Neural progenitor cell (in vitro differentiated cells): Measurements from ENCODE around the gene RUVBL2. TPM values are rescaled to one million over a fixed set of nuclear protein-coding genes. Genes with fewer than 3 reads are reported as not detected.

ENCODE experiments used
- DNase-seq: peaks from one replicate; pipeline ENCODE4 v3.0.0-alpha.2; 2016; ENCODE audit warnings: low spot score
- H2AFZ ChIP-seq: fragments of 200-600 bp; sonication (generic); replicated peaks from 2 replicates; pipeline ENCODE4 v1.6.1; 2016; ENCODE audit warnings: antibody characterized with exemption
- H3F3A ChIP-seq: fragments of 200-600 bp; sonication (generic); 2 replicates; pipeline ENCODE4 v1.6.1; 2016; ENCODE audit warnings: antibody characterized with exemption, low read depth
- H3K27ac ChIP-seq: fragments of 200-600 bp; sonication (generic); 2 replicates; pipeline ENCODE4 v1.5.1; 2016; ENCODE audit warnings: mild to moderate bottlenecking
- H3K27me3 ChIP-seq: fragments of 200-600 bp; sonication (generic); 2 replicates; pipeline ENCODE4 v1.6.1; 2016; ENCODE audit warnings: mild to moderate bottlenecking, moderate library complexity
- H3K36me3 ChIP-seq: fragments of 200-600 bp; sonication (generic); 2 replicates; pipeline ENCODE4 v1.5.1; 2016
- H3K4me1 ChIP-seq: fragments of 200-600 bp; sonication (generic); 2 replicates; pipeline ENCODE4 v1.6.1; 2016; ENCODE audit warnings: mixed run types
- H3K4me2 ChIP-seq: fragments of 200-600 bp; sonication (generic); 2 replicates; pipeline ENCODE4 v1.6.1; 2016
- H3K4me3 ChIP-seq: fragments of 200-600 bp; sonication (generic); 2 replicates; pipeline ENCODE4 v1.5.1; 2016
- H3K79me2 ChIP-seq: fragments of 200-600 bp; sonication (generic); 2 replicates; pipeline ENCODE4 v1.6.1; 2016; ENCODE audit warnings: low read depth
- H3K9ac ChIP-seq: fragments of 200-600 bp; sonication (generic); 2 replicates; pipeline ENCODE4 v1.6.1; 2016
- H3K9me3 ChIP-seq: fragments of 200-600 bp; sonication (generic); 2 replicates; pipeline ENCODE4 v1.5.1; 2016; ENCODE audit warnings: low read depth
- H4K20me1 ChIP-seq: fragments of 200-600 bp; sonication (generic); 2 replicates; pipeline ENCODE4 v1.6.1; 2016; ENCODE audit warnings: low read depth
- H3K27ac Mint-ChIP-seq: 3 replicates; pipeline ENCODE4 v1.8.0; 2021; ENCODE audit warnings: mixed read lengths
- H3K27me3 Mint-ChIP-seq: 2 replicates; pipeline ENCODE4 v1.8.0; 2022; ENCODE audit warnings: low read depth, mild to moderate bottlenecking, inconsistent platforms, moderate library complexity, mixed read lengths; ENCODE audit not compliant: insufficient read depth
- H3K36me3 Mint-ChIP-seq: 3 replicates; pipeline ENCODE4 v1.8.0; 2021; ENCODE audit warnings: mixed read lengths
- H3K4me1 Mint-ChIP-seq: 3 replicates; pipeline ENCODE4 v1.8.0; 2021; ENCODE audit warnings: mixed read lengths
- H3K4me3 Mint-ChIP-seq: 3 replicates; pipeline ENCODE4 v1.8.0; 2021; ENCODE audit warnings: mild to moderate bottlenecking, moderate library complexity, mixed read lengths
- H3K9me3 Mint-ChIP-seq: 3 replicates; pipeline ENCODE4 v1.8.0; 2020; ENCODE audit warnings: mixed read lengths
- CTCF ChIP-seq: fragments of 200-600 bp; sonication (generic); IDR thresholded peaks from 2 replicates; pipeline ENCODE4 v1.5.1; 2017; ENCODE audit warnings: antibody characterized with exemption, mild to moderate bottlenecking
- EZH2 ChIP-seq: fragments of 200-600 bp; sonication (generic); IDR thresholded peaks from 2 replicates; pipeline ENCODE4 v1.6.1; 2017; ENCODE audit warnings: antibody characterized with exemption, mild to moderate bottlenecking, moderate library complexity
- EZH2phosphoT487 ChIP-seq: fragments of 200-600 bp; sonication (generic); IDR thresholded peaks from 2 replicates; pipeline ENCODE4 v1.6.1; 2017; ENCODE audit warnings: antibody characterized with exemption
- total RNA-seq: library from RNA; depleted of rRNA; stranded (reverse); fragments of >200 nt; gene quantifications from 2 replicates; pipeline ENCODE4 v1.2.3, GENCODE V29; 2015; ENCODE audit warnings: low replicate concordance

Gene RUVBL2
- total RNA-seq, 1 donor from 2014 or later = 67.0 TPM

DNA sequence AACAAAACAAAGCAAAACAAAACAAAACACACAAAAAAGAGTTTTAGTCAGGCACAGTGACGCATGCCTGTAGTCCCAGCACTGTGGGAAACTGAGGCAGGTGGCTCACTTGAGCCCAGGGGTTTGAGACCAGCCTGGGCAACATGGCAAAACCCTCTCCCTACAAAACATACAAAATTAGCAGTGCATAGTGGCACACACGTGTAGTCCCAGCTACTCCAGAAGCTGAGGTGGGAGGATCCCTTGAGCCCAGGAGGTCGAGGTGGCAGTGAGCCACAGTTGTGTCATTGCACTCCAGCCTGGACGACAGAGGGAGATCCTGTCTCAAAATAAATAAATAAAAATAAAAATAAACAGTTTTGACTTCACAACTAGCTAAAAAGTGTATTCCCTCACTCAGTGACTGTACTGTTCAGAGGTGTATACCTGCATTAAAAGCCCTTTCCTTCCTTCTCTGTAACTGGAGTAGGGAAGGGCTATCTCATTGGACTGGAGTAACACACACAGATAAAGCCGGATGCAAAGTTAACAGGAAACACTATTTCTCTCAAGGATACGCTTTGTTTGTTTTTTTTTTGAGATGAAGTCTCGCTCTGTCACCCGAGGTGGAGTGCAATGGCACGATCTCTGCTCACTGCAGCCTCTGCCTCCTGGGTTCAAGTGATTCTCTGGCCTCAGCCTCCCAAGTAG, 42.7 kb upstream of the RUVBL2 start:
- Mint-ChIP-seq H3K36me3 (no peaks in the 10 kb centered on the region), H3K27me3 (peaks cover 8% of the 10 kb centered on the region), H3K9me3 (peaks cover 4% of the 10 kb centered on the region), H3K4me1 (peaks cover 8% of the 10 kb centered on the region), H3K4me3 (no peak overlapping the region), H3K27ac (no peak overlapping the region)
- Histone ChIP-seq H3K9me3 (no peaks in the 10 kb centered on the region), H2AFZ (no peak overlapping the region), H3K4me2 (no peak overlapping the region), H3K27me3 (no peaks in the 10 kb centered on the region), H3F3A (peaks cover 6% of the 10 kb centered on the region), H3K9ac (no peak overlapping the region), H3K27ac (no peak overlapping the region), H3K4me1 (peaks cover 7% of the 10 kb centered on the region), H3K79me2 (peaks cover 12% of the 10 kb centered on the region), H3K4me3 (no peak overlapping the region), H4K20me1 (no peaks in the 10 kb centered on the region), H3K36me3 (no peaks in the 10 kb centered on the region)
- TF ChIP-seq EZH2 (no peak), CTCF (no peak), EZH2phosphoT487 (no peak)
- no peak for DNase-seq

- H3K4me3 Mint-ChIP-seq = no peak overlapping the region
- peaks cover 2% of the 10 kb centered on the region for H3K9me3 Mint-ChIP-seq
- peaks cover 6% of the 10 kb centered on the region for H3F3A ChIP-seq
- no peak overlapping the region for H3K4me3 ChIP-seq
- H3K27me3 ChIP-seq = no peaks in the 10 kb centered on the region
- H3K4me1 Mint-ChIP-seq = peaks cover 10% of the 10 kb centered on the region
- peaks cover 9% of the 10 kb centered on the region for H3K36me3 Mint-ChIP-seq
- no peak overlapping the region for H3K27ac Mint-ChIP-seq
- no peak overlapping the region for H2AFZ ChIP-seq
- no peak overlapping the region for H3K27ac ChIP-seq
- peaks cover 24% of the 10 kb centered on the region for H3K79me2 ChIP-seq
- no peak for DNase-seq
- H3K9ac ChIP-seq = no peak overlapping the region
- H4K20me1 ChIP-seq = no peaks in the 10 kb centered on the region
- peaks cover 3% of the 10 kb centered on the region for H3K36me3 ChIP-seq
- H3K27me3 Mint-ChIP-seq = peaks cover 5% of the 10 kb centered on the region
- TF ChIP-seq EZH2 (no peak), CTCF (no peak), EZH2phosphoT487 (no peak)
- no peak overlapping the region for H3K4me2 ChIP-seq
- H3K9me3 ChIP-seq = no peaks in the 10 kb centered on the region
- H3K4me1 ChIP-seq = peaks cover 8% of the 10 kb centered on the region
Measured at GRCh38 chr19:48953141-48953540, 40.5 kb upstream of the RUVBL2 start.

GRCh38 chr19:48953990-48954594, 39.6 kb upstream of the RUVBL2 start:
- peak overlapping the region; percentile 95 for H3K4me2 ChIP-seq
- no peaks in the 10 kb centered on the region for H3K27me3 ChIP-seq
- peaks cover 10% of the 10 kb centered on the region for H3F3A ChIP-seq
- peak overlapping the region; percentile 81 for H2AFZ ChIP-seq
- H3K9me3 ChIP-seq = no peaks in the 10 kb centered on the region
- H4K20me1 ChIP-seq = no peaks in the 10 kb centered on the region
- Mint-ChIP-seq H3K36me3 (peaks cover 9% of the 10 kb centered on the region), H3K27ac (peak overlapping the region; percentile 62), H3K4me3 (peak overlapping the region; percentile 85), H3K9me3 (no peaks in the 10 kb centered on the region), H3K27me3 (peaks cover 2% of the 10 kb centered on the region), H3K4me1 (peaks cover 10% of the 10 kb centered on the region)
- TF ChIP-seq CTCF (no peak), EZH2phosphoT487 (no peak), EZH2 (no peak)
- H3K4me1 ChIP-seq = peaks cover 8% of the 10 kb centered on the region
- peaks cover 3% of the 10 kb centered on the region for H3K36me3 ChIP-seq
- peaks cover 24% of the 10 kb centered on the region for H3K79me2 ChIP-seq
- H3K4me3 ChIP-seq = peak overlapping the region; percentile 97
- H3K9ac ChIP-seq = no peak overlapping the region
- no peak overlapping the region for H3K27ac ChIP-seq
- no peak for DNase-seq
